T-helper 1 cell treated with Interleukin-12 subunit alpha and Interleukin-12 subunit beta and Interleukin-4 antibody, amounts not matched to agents 30 ng/mL and 1 ng/mL, for 36 hours (primary cell): Measurements from ENCODE around the gene VCY. TPM values are rescaled to one million over a fixed set of nuclear protein-coding genes. Genes with fewer than 3 reads are reported as not detected.
"Not testable (repeated sequence)": the region's sequence is repeated elsewhere in the genome, so short reads cannot be mapped to it uniquely, and the experiment has no call there.

Experiments used
- intact Hi-C: fragments of 100-400 bp; cut with micrococcal nuclease; formaldehyde crosslinking; loops from one replicate; pipeline ENCODE4 v1.15.1; 2024
- total RNA-seq: library from RNA; stranded (reverse); gene quantifications from 2 replicates; pipeline ENCODE4 v1.2.3, GENCODE V29; 2022

VCY gene
- not detected in 2 replicates for total RNA-seq

DNA sequence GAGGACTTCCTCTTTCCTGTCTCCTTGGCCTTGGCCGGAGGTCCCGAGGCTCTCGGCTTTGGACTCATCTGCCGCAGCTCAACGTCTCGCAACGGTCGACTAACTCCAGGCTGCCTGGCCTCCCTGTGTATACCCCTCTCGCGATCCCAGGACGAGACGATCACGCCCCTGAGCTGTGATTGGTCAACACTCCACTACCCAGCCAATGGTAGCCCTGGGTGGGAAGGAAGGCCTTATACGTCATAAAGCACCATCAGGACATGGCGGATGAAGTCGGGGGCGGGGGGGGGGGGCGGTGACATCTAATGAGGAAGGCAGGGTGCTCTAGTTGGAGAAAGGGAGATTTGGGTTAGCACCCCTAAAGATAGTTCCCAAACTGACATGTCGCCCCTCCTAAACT, at the start of gene VCY:
TSS of gene VCY (minus strand) at position 101 of the 400 bp plus-strand sequence. CDS start at position 68, 33 bp downstream.
- intact Hi-C loops = not testable (repeated sequence)

DNA sequence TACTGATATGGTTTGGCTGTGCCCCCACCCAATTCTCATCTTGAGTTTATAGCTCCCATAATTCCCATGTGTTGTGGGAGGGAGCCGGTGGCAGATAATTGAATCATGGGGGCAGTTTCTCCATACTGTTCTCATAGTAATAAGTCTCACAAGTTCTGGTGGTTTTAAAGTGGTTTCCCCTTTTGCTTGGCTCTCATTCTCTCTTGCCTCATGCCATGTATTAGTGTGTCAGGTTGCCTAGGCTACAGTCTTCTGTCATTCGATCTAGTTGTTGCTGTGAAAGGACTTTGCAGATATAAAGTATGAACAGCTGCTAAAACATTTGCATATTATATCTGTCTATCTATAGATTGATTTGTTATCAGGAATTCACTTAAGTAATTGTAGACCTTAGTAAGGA, 44.1 kb upstream of the VCY start:
- intact Hi-C loops = not testable (repeated sequence)

DNA sequence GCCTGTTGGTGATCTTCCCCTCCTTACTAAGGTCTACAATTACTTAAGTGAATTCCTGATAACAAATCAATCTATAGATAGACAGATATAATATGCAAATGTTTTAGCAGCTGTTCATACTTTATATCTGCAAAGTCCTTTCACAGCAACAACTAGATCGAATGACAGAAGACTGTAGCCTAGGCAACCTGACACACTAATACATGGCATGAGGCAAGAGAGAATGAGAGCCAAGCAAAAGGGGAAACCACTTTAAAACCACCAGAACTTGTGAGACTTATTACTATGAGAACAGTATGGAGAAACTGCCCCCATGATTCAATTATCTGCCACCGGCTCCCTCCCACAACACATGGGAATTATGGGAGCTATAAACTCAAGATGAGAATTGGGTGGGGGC, 25.6 kb upstream of the VCY start:
- intact Hi-C loops = not testable (repeated sequence)

DNA sequence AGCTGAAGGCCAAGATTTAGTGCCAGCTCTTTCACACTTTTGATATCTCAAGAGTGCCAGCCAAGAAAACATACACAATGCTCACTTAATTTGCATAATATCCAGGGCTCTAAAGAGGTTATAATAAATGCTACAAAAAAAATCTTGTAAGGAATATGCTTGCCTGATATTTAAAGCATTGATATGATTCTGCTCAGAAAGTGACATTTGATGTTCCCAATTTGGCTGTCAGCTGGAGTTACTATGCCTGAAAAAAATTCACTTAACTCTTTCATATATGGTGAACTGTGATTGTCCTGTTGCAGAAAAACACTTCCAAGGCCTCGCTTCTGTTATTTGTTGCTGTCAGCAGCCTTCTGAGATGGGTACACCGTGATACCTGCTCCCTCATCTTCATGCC, 43.9 kb downstream of the VCY start:
- intact Hi-C loops = not testable (repeated sequence)

Other genes with a start within 250 kb of the VCY start
- not detected in 2 replicates for gene VCY1B, start 69.8 kb upstream of the VCY start, total RNA-seq